Umbilical cord (tissue), 2 donors: ENCODE measurements around the gene DISC1. TPM values are rescaled to one million over a fixed set of nuclear protein-coding genes. Genes with fewer than 3 reads are reported as not detected.
A peak's percentile ranks its signal among the peaks of the same experiment; 100 is the strongest.

Experiments used
- DNase-seq: peaks from one replicate; pipeline ENCODE4 v3.0.0-alpha.2; 2015; ENCODE audit warnings: low spot score
- total RNA-seq: library from RNA; depleted of rRNA; stranded (reverse); fragments of >200 nt; gene quantifications from one replicate; pipeline ENCODE4 v1.2.3, GENCODE V29; 2014; ENCODE audit warnings: low replicate concordance; ENCODE audit not compliant: insufficient read depth

DISC1 gene
- total RNA-seq, 1 donor from 2014 or later, result 17.3 TPM

DNA sequence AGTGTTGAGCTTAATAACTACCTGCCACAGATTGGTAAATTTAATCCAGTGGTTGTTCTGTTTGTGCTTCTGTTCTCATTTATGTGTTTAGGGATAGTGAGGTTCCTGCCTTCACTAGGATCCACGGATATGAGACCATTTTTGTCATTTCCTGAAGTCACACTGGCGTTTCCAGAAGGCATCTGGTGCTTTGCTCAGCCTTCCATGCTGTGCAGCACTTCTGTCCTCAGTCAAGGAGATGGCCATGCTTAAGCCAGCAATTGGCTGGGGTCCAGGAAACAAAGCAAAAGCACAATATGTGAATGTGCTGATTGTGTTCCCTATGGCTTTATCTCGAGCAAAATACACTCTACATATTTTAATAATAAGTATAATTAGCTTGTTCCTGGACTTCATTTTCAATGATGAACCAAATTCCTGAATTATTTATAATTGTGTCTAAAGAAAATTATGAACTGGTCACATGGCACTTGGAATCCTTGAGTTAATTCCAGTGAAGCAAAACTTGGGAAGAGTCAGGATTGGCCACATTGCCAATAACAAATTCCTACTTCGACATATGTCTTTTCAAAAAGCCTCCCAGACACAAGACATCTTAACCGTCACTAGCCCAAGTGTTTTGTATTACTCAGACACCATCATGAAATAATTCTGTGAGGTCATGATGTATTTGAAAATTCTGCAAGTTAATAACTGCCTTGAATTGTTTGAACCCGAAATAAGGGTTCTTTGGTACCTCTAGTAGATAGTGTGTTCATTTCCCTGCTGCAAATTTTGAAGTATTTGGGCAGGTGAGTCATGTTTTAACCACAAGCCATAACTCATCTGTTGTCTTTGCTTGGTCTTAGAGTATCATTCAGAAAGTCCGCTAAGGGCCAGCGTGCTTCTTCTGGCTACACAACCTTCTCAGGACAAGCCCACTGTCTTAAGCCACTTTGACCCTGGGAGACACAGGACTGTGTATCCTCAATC, 412.4 kb downstream of the DISC1 start:
- DNase-seq, result no peak

DNA sequence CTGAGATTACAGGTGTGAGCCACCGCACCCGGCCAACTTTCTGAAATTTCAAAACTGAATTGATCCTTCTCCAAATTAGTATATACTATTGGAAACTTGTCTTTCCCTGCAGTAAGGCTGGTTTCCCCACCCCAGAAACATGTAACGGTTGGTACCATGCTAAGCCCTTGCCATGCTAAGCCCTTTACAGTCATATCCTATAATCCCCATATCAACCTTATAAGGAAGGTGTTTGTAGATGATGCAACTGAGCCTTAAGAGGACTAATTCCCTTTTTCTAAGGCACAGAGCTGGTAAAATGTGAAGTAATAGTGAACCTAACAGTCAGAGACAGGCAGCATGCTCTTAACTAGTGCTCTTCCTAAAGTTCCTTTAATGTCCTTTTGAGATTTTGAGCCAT, 413.7 kb downstream of the DISC1 start:
- no peak for DNase-seq

DNA sequence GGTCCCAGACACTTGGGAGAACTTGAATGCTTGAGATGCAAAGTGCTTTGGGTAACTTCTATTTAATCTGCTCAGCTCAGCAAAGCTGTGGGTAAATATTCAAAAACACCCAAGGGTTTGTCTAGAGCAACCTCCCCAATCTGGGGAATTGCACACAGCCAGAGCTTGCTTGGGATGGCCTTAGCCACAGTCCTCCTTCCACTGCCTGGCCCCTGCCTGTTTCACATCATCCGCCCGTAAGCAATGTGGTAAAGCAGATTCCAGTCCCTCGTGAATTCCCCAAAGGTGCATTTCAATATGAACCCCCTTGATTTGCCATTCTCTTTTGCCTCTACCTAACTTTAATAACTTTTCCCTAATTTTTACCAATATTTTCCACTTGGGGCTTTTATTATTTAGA, 418.1 kb downstream of the DISC1 start:
- no peak for DNase-seq

DNA sequence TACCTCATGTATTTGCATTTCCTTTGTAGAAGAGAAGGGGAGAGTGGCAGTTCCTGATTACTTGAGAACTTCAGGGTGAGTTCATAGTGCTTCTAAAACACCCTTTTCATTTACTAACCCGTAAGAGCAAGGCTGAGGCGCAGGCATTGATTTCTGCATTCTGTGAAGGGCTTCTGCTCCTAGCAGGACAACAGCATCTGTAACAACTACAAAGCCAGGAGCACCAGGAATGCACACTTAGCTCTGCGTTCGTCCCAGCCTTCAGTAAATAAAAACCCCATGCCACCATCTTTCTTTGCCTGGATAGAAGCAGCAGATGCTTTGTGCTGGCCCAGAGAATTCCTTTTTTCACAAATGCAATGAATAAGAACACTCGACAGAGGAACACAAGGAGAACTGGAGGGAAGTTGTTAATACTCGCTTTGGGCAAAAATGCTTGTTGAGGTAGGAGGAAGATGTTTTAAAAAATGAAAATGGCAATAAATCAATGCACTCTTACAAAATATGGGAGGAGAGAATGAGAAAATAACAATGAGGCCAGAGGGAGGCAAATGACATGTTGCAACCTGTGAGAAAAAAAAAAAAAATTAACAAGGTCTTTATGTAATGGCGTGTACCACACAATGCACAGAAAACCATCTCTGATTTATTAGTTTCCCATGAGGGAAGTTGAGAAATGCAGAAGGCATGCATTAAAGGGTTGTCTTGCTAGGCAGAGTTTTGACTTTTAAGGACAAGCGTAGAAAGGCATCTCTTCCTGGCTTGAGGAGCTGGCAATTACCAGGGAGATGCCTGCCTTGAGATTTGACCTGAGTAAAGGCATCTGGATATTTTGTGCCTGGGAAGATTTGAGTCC, 418.8 kb downstream of the DISC1 start:
- peak; percentile 59 for DNase-seq

DNA sequence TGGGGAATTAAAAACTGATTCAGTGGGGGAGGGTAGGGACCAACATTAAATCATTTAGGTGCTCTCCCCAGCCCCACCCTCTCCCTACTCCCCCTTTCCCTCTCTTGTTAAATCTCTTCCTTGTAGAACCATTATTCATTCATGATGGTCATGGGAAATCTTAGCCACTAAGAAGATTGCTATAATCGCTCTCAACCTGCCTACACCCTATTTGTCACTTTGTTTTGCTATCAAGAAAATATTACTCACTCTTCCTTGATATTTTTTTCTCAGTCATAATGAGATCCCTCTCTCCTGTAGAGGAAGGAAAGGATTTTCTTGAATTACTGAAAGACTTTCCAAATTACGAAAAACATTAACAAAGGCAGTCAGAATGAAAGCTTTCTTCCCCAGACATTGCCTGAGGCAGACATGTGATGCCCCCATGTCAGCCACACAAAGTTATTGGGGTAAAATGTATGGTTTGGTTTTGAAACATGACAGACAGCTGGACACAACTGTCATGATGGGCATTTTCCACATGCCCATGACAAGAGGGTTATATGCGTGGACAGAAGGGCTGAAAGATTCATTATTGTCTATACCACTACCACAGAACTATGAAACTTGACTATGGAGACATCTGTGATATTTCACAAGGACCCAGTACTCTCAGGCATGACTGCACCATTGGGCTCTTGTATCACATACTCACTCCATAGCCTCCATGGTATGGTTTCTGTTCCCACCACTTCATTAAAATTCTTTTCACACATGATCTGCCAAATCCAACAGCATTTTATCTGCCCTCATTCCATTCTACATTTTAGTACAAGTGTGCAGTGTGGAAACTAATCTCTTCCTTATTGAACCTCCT, 420.1 kb downstream of the DISC1 start:
- no peak for DNase-seq

DNA sequence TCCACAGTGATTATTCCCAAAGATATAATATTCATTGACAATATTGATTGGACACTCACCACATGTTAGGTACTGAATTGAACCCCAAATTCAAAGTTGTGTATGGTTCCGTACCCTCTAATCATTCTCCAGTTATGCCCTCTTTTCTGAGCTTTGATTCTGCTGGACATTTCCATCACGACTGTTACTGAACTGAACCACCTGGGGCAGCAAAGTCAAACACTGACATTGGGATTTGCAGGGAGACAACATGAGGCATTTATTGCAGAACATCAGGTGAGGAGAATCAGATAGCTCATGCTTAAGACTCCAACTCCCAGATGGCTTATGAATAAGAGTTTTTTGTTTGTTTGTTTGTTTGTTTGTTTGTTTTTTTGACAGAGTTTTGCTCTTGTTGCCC, 420.9 kb downstream of the DISC1 start:
- no peak for DNase-seq

DNA sequence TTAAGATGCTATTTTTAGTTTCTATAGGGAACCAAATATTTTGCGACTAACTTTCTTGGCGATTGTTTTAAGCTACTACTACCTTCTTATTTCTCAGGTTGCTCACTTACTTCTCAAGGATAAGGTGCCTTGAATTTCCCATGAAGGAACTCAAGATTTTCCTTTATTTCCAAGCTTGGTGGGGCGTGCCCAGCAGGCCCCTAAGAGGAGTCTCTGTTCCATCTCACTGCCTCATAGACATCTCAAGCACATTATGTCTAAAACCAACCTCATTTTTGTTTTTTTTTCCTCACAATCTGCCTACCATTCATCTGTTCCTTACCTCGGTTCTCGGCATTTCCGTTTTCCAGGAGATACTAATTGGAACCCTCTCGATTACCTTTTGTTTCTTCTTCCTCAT, 421.9 kb downstream of the DISC1 start:
- no peak for DNase-seq

DNA sequence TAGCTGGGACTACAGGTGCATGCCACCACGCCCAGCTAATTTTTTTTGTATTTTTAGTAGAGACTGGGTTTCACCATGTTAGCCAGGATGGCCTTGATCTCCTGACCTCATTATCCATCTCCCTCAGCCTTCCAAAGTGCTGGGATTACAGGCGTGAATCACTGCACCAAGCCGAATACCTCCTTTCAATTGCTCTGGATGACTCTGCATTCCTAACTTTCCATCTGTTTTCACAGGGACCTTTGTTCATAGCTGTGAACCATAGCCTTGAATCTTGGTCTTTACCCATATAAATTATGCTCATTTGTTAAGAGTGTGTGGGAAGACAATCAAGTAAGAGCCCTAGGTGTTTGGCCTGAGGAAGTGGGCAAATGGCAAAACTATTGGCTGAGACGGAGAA, 422.7 kb downstream of the DISC1 start:
- DNase-seq, result no peak

DNA sequence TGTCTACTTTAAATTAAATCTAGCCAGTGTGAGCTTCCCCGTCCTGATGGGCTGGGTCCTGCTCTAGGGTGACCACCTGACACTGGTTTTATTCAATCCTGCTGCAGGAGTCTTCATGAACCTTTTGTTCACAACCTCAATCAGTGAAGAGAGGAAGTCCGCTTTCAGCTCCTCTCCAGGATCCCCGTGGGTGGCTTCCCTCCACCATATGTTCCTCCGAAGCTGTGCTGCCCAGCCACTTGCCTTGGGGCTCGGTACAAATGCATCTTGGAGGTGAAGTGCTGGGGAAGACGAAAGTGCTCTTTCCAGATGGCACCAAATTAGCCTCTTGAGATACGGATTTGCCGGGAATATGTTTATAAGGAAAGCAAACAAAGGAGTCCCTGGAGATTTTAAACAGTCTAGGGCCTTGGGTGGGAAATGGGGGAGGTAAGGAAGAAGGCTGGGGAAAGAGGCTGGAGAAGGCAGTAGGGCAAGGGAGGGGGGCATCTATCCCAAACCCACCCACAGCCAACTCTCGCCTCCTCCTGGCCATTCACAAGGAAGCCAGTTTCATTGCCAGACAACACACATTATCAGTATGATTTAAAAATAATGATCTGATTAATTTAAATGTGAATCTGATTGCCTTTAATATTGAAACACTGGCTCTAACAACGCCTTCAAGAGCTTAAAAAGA, 430.8 kb downstream of the DISC1 start:
- no peak for DNase-seq

DNA sequence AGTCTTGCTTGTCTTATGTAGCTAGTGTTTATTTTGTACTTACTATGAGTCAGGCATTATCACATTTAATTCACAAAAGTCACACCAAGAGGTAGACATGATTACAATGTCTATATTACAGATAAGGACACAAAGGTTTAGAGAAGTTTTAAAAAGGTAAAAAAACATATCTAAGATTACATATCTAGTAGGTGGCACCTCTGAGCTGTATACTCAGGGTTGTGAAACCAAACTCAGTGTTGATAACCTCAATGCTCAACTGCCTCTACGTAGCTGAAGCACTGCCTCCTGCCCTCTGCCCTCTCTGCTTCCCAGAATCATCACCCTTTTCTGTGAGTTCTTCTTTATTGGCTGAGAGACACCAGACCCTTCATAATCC, 431.3 kb downstream of the DISC1 start:
- DNase-seq, result no peak

DNA sequence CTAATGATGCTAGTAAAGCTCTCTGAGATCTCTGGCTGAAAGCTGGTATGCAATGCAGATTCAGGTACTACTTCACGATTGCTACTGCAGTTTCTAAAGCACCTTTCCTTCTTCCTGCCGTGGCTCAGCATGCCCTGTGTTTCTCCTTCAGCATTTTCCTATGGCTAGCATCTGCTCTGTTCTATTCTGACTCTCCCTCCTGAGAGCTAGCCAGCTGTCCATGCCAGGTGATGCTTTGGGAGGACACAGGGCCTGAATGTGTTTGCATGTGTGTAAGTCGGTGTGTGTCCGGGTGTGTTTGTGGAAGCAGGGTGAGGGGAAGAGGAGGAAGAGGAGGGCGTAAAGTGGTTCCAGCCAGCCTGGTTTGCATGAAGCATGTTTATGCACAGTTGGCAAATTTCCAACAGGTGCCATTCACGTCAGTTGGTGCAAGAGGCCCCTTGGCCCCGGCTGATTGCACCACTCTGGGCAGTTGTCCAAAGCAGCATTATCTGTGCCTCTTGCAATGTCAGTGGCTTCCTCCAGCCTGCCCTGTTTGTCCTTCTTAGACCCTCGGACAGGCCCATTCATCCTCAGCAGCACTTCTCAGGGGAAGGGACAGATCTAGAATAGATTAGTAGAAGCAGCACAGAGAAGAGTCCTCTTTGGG, 433.3 kb downstream of the DISC1 start:
- no peak for DNase-seq

DNA sequence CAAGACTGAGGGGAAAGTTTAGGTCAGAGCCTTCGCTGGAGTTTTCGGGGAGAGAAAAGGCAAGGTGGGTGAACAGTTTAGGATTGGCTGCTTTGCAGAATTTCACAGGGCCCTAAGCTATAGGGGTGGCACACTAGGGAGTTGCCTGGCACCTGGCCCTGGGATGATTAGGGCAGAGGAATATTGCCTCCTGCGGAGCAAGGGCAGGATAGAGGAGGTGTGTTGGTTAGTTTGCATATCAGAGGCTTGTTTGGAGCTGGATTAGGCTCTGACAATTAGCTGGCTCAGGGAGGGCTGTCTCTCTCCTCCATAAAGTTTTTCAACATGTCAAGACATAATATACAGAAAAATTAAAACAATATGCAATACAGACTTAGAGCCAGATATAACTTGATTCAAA, 436.4 kb downstream of the DISC1 start:
- no peak for DNase-seq

DNA sequence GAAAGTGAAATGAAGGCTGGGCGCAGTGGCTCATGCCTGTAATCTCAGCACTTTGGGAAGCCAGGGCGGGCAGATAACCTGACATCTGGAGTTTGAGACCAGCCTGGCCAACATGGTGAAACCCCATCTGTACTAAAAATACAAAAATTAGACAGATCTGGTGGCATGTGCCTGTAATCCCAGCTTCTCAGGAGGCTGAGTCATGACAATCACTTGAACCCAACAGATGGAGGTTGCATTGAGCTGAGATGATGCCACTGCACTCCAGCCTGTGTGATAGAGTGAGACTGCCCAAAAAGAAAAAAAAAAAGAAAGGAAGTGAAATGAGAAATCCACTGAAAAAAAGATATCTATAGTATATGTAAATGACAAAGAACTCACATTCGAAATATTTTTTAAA, 439.9 kb downstream of the DISC1 start:
- DNase-seq, result no peak

DNA sequence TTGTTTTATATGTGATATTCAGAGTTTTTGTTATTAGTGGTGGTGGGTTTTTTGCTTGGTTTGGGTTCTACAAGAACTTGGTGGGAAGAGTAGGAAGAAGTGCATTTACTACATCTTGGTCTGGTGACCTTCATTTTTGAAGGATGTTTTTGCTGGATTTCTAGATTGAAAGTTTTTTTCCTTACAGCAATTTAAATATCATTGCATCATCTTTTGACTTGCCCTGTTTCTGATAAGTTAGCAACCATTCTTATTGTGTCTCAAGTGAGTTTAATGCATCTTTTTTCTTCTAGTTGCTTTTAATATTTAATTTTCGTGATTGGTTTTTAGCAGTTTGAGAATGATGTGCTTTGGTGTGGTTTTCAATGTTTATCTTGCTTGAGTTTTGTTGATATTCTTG, 447.7 kb downstream of the DISC1 start:
- no peak for DNase-seq

DNA sequence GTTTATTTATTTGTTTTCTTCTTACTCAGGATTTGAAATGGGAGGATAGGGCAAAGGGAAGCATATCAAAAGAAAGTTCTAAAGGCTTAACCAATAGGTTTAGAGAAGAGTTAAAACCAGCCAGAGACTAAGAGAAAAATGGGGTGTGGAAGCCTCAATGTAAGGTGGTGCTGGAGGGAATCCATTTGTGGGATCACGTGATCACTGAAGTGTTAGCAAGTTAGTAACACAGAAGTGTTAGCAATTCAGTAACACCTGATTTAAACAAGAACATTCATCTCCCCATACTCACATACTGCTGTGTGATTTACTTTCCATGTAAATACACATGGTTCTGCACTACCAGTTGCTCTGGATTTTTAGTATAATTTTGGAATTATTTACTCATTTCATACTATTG, 451.2 kb downstream of the DISC1 start:
- no peak for DNase-seq

DNA sequence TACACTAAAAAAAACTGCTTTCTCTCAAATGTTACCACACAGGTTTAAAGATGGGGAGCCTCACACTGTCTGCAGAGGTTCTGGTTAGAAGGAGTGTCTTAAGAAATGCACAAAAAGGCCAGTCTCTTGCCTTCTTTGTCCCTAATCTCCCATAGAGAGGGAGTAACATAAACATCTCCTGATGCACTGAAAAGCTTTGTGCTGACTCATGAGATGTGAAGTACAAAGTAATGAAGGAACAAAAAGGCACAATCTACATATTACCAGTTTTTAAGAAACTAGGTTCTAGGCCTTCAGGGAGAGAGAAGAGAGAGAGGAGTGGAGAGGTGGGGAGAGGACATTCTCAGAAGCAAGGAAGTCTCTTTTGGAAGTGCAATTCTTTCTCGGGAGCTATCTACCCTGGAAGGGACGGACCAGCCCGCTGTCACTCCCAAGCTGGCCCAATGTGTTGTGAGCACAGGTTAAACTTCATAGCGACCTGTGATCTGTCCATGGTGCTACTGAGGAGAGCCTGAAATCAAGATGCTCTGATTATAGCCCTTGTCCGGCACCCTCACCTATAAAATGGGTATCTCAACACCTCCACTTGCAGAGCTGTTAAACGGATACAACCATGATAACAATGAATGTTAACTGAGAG, 458.1 kb downstream of the DISC1 start:
- DNase-seq, result peak; percentile 33

DNA sequence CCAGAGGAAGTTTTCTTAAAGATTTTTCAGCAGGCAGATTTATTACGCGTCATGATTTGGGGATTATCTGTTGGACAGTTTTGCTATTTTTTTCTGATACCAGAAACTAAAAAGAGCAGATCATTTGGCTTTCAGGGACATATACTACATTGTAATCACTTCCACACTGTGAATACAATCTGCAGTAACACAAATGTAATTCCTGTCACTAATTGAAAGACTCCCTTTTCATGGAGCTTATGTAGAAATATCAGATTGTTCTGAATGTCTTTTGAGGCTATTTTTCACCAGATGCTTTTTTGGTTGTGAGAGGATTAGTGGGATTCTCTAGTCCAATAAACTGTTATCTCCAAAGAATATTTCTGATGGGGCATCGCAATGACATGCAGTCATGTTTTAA, 464.2 kb downstream of the DISC1 start:
- DNase-seq, result peak; percentile 68
